B cell (primary cell): ENCODE results near the gene RTL1. TPM values are rescaled to one million over a fixed set of nuclear protein-coding genes. Genes with fewer than 3 reads are reported as not detected.

Experiments
- ATAC-seq: fragments of 200-7000 bp; cut with Tn5 transposase; one replicate; pipeline ENCODE4 v1.10.0; 2021; ENCODE audit warnings: low read depth, mild to moderate bottlenecking, moderate number of reproducible peaks, moderate library complexity
- CTCF ChIA-PET: fragments of 350-600 bp; sonication (Branson Sonifier 250); formaldehyde crosslinking; loops from one replicate; lab custom pipeline; 2021; ENCODE audit warnings: antibody characterized with exemption, inconsistent platforms; lab: Charles Lee
- POLR2A ChIA-PET: fragments of 350-600 bp; sonication (Branson Sonifier 250); formaldehyde crosslinking; loops from one replicate; lab custom pipeline; 2021; ENCODE audit warnings: antibody characterized with exemption; lab: Charles Lee
- DNase-seq: peaks from one replicate; pipeline ENCODE4 v3.0.0; 2013
- H2AFZ ChIP-seq: 2 replicates; pipeline ENCODE4 v1.6.1; 2012; ENCODE audit warnings: mild to moderate bottlenecking, low read depth, low read length; ENCODE audit not compliant: insufficient read depth, poor library complexity, severe bottlenecking
- H3K27ac ChIP-seq, 2 donors: 1 replicate in 1 of 2; 2 replicates in 1 of 2; pipeline ENCODE4 v1.5.1; 2012 to 2013; ENCODE audit warnings: low read length in 2 of 2, mild to moderate bottlenecking in 2 of 2, moderate library complexity in 1 of 2
- H3K27me3 ChIP-seq, 4 experiments: fragments of 200-600 bp in 1 of 4; sonication (generic) in 1 of 4; replicated peaks in 1 of 4; 1 replicate in 2 of 4; 2 replicates in 2 of 4; pipeline versions ENCODE4 v1.6.1 to v1.7.0; 2013 to 2016; ENCODE audit warnings: low read length in 3 of 4, mild to moderate bottlenecking in 2 of 4, mixed read lengths in 1 of 4, moderate library complexity in 1 of 4; ENCODE audit not compliant: insufficient read depth in 4 of 4, control insufficient read depth in 3 of 4; ENCODE audit errors: control extremely low read depth in 1 of 4
- H3K36me3 ChIP-seq, 2 experiments: replicated peaks in 1 of 2; 1 replicate in 1 of 2; 2 replicates in 1 of 2; pipeline versions ENCODE4 v1.6.1 to v1.7.1; 2013; ENCODE audit warnings: low read length in 1 of 2; ENCODE audit not compliant: insufficient read depth in 2 of 2, control insufficient read depth in 1 of 2; ENCODE audit errors: control extremely low read depth in 1 of 2, extremely low read depth in 1 of 2
- H3K4me1 ChIP-seq, 2 donors: fragments of 200-600 bp in 1 of 2; sonication (generic) in 1 of 2; 1 replicate in 1 of 2; 2 replicates in 1 of 2; pipeline versions ENCODE4 v1.5.1 to v1.6.1; 2013 to 2017; ENCODE audit warnings: low read length in 2 of 2; ENCODE audit not compliant: control insufficient read depth in 2 of 2, insufficient read depth in 2 of 2
- H3K4me2 ChIP-seq: replicated peaks from 2 replicates; pipeline ENCODE3; 2012; ENCODE audit warnings: mild to moderate bottlenecking, low read depth, low read length; ENCODE audit not compliant: poor library complexity, severe bottlenecking
- H3K4me3 ChIP-seq, 5 experiments: fragments of 200-600 bp in 1 of 5; sonication (generic) in 1 of 5; 1 replicate in 3 of 5; 2 replicates in 2 of 5; pipeline versions ENCODE4 v1.5.1 to v1.7.0; 2011 to 2016; ENCODE audit warnings: low read length in 4 of 5, mild to moderate bottlenecking in 4 of 5, low read depth in 2 of 5, control low read depth in 1 of 5, moderate library complexity in 1 of 5; ENCODE audit not compliant: insufficient read depth in 1 of 5; ENCODE audit errors: control extremely low read depth in 1 of 5, extremely low read depth in 1 of 5
- H3K79me2 ChIP-seq: fragments of 200-600 bp; sonication (generic); one replicate; pipeline ENCODE4 v1.6.0; 2016; ENCODE audit warnings: low read length; ENCODE audit not compliant: control insufficient read depth, insufficient read depth
- H3K9ac ChIP-seq: fragments of 200-600 bp; sonication (generic); 2 replicates; pipeline ENCODE4 v1.6.1; 2017; ENCODE audit warnings: mild to moderate bottlenecking, low read length, moderate library complexity
- H3K9me3 ChIP-seq, 3 donors: one replicate each; pipeline versions ENCODE4 v1.6.1 to v1.7.1; 2013; ENCODE audit warnings: low read length in 2 of 3; ENCODE audit not compliant: control insufficient read depth in 2 of 3, insufficient read depth in 1 of 3; ENCODE audit errors: control extremely low read depth in 1 of 3
- H4K20me1 ChIP-seq: 2 replicates; pipeline ENCODE4 v1.6.0; 2012; ENCODE audit warnings: mild to moderate bottlenecking, low read length; ENCODE audit not compliant: insufficient read depth, control insufficient read depth, poor library complexity, severe bottlenecking
- H3K27ac Mint-ChIP-seq: one replicate; pipeline ENCODE4 v1.8.0; 2021; ENCODE audit warnings: mixed read lengths
- H3K27me3 Mint-ChIP-seq: one replicate; pipeline ENCODE4 v1.8.0; 2021; ENCODE audit warnings: mixed read lengths
- H3K4me1 Mint-ChIP-seq: one replicate; pipeline ENCODE4 v1.8.0; 2021; ENCODE audit warnings: mixed read lengths
- H3K4me3 Mint-ChIP-seq: one replicate; pipeline ENCODE4 v1.8.0; 2021; ENCODE audit warnings: mixed read lengths
- H3K9me3 Mint-ChIP-seq: one replicate; pipeline ENCODE4 v1.8.0; 2022; ENCODE audit warnings: mixed read lengths; ENCODE audit not compliant: insufficient read depth
- CTCF ChIP-seq: fragments of 200-600 bp; IDR thresholded peaks from one replicate; pipeline ENCODE4 v1.8.0; 2022; ENCODE audit warnings: antibody characterized with exemption, mild to moderate bottlenecking
- EZH2 ChIP-seq: IDR thresholded peaks from 2 replicates; pipeline ENCODE4 v1.6.1; 2012; ENCODE audit warnings: borderline replicate concordance, low read depth, mild to moderate bottlenecking, moderate library complexity, low read length; ENCODE audit not compliant: insufficient read depth, poor library complexity, severe bottlenecking
- WGBS: methylation state at CpG from one replicate; pipeline ENCODE4 v1.1.5; 2013; ENCODE audit warnings: missing lambda C conversion rate; ENCODE audit not compliant: insufficient coverage; 5-methylcytosine and 5-hydroxymethylcytosine counted together
- intact Hi-C: fragments of 100-400 bp; cut with micrococcal nuclease; formaldehyde crosslinking; loops from one replicate; pipeline ENCODE4 v1.10.0; 2022
- polyA plus RNA-seq: library from polyadenylated mRNA; depleted of rRNA; stranded (reverse); fragments of >200 nt; gene quantifications from 2 replicates; pipeline ENCODE4 v1.2.3, GENCODE V29; 2012
- total RNA-seq, 2 donors: library from RNA; stranded (reverse); fragments of 120-200 nt in 1 of 2; gene quantifications; 1 replicate in 1 of 2; 2 replicates in 1 of 2; pipeline versions ENCODE4 v1.2.3 to v1.2.4, GENCODE V29; 2013 to 2022

RTL1 gene
- total and polyA plus RNA-seq, 2 donors (not counting 1 experiment from before 2014, with no cell fraction given), result not detected

GRCh38 chr14:100894416-100894815 lies 9.1 kb downstream of the RTL1 start:
- Mint-ChIP-seq H3K4me1 (no peaks in the 10 kb centered on the region), H3K27ac (no peak overlapping the region), H3K9me3 (no peaks in the 10 kb centered on the region), H3K27me3 (peaks cover 22% of the 10 kb centered on the region), H3K4me3 (no peak overlapping the region)
- TF ChIP-seq EZH2 (no peak), CTCF (no peak)
- Histone ChIP-seq H4K20me1 (no peaks in the 10 kb centered on the region), H2AFZ (no peak overlapping the region), H3K27ac (no peak overlapping the region), H3K9ac (no peak overlapping the region), H3K4me3 (no peak overlapping the region), H3K4me1 (no peaks in the 10 kb centered on the region), H3K36me3 (no peaks in the 10 kb centered on the region), H3K4me2 (no peak overlapping the region), H3K27me3 (peaks cover 0 to 7% (median 0%) of the 10 kb centered on the region in 4 experiments), H3K9me3 (no peaks in the 10 kb centered on the region), H3K79me2 (no peaks in the 10 kb centered on the region)
- DNase-seq, result no peak
- intact Hi-C loops, result no loop called here
- CTCF ChIA-PET, result no interaction called here
- no peak for ATAC-seq
- POLR2A ChIA-PET, result no interaction called here
- 83% methylated on average over 5 of the region's 6 CpGs for WGBS

- Mint-ChIP-seq H3K27me3 (peaks cover 17% of the 10 kb centered on the region), H3K4me1 (no peaks in the 10 kb centered on the region), H3K4me3 (no peak overlapping the region), H3K9me3 (no peaks in the 10 kb centered on the region), H3K27ac (no peak overlapping the region)
- Histone ChIP-seq H3K4me1 (no peaks in the 10 kb centered on the region), H3K27me3 (peaks cover 0 to 5% (median 0%) of the 10 kb centered on the region in 4 experiments), H3K4me2 (no peak overlapping the region), H4K20me1 (no peaks in the 10 kb centered on the region), H3K9me3 (no peaks in the 10 kb centered on the region), H3K4me3 (no peak overlapping the region), H3K36me3 (no peaks in the 10 kb centered on the region), H2AFZ (no peak overlapping the region), H3K9ac (no peak overlapping the region), H3K79me2 (no peaks in the 10 kb centered on the region), H3K27ac (no peak overlapping the region)
- TF ChIP-seq CTCF (no peak), EZH2 (no peak)
- ChIA-PET CTCF (no interaction called here), POLR2A (no interaction called here)
- 88% methylated on average over 8 of the region's 11 CpGs for WGBS
- DNase-seq, result no peak
- no peak for ATAC-seq
- intact Hi-C loops, result no loop called here
Measured at GRCh38 chr14:100893760-100894159, 9.8 kb downstream of the RTL1 start.
